ENCODE measurements around the gene GLI3.

GLI3 gene

DNA sequence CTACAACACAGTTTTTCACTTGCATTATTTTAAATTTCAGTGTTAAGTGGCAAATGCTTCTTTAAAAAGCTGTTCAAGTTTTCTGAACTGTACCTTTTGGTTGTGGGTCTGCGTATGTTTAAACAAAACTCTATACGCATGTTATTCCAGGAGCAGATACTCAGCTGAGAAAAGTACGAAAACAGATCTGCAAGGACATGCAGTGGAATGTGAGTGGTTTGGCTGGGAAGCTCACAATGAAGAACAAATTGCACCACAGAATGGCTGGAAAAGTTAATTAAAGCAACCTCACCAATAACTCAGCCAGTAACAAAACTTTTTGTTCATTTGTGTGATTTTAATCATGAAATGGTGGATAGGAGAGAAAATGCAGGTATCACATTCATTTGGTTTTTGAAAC is 17.6 kb downstream of the GLI3 start:
- TF ChIP-seq, protein P1, sequence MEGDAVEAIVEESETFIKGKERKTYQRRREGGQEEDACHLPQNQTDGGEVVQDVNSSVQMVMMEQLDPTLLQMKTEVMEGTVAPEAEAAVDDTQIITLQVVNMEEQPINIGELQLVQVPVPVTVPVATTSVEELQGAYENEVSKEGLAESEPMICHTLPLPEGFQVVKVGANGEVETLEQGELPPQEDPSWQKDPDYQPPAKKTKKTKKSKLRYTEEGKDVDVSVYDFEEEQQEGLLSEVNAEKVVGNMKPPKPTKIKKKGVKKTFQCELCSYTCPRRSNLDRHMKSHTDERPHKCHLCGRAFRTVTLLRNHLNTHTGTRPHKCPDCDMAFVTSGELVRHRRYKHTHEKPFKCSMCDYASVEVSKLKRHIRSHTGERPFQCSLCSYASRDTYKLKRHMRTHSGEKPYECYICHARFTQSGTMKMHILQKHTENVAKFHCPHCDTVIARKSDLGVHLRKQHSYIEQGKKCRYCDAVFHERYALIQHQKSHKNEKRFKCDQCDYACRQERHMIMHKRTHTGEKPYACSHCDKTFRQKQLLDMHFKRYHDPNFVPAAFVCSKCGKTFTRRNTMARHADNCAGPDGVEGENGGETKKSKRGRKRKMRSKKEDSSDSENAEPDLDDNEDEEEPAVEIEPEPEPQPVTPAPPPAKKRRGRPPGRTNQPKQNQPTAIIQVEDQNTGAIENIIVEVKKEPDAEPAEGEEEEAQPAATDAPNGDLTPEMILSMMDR (conservative IDR thresholded peaks at IDR 0.05): no peak
- no peak overlapping the region for H3K27ac ChIP-seq

DNA sequence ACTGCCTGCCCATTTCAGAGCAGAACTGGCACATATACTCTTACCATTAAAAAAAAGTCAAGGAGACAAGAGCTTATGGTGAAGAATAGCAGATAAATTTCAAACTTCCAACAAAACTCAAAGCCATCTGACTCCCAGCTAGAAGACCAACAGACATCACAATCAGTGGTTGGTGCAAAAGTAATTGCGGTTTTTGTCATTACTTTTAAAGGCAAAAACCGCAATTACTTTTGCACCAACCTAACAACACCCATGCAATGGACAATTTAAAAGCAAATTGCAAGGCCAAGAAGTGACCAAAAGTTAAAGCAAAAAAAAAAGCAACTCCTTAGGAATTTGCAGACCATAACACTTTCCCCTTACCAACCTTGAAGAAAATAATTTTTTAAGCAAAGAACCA is 18.8 kb downstream of the GLI3 start:
- no peak overlapping the region for H3K27ac ChIP-seq

DNA sequence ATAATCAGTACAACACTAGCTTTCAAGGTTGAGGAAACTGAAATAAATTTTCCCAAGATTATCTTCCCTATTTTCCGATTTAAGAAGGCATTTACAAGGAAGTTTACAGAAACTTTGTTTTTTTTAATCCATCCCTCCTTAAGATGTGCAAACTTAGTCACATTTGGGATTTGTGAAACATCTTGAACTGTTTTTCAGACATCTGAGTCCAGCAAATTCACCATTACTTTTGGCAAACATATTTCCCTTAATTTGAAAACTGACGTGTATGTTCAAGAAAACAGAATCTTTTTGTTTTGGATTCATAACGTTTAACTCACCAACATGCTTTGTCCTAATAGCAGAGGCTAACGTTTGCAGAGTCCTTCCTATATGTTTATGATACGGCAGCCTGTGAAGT is 19.5 kb downstream of the GLI3 start:
- no peak overlapping the region for H3K27ac ChIP-seq

More for the DNA sequence above, 18.8 kb downstream of the GLI3 start:
- TF ChIP-seq, protein P1 (conservative IDR thresholded peaks at IDR 0.05): no peak

DNA sequence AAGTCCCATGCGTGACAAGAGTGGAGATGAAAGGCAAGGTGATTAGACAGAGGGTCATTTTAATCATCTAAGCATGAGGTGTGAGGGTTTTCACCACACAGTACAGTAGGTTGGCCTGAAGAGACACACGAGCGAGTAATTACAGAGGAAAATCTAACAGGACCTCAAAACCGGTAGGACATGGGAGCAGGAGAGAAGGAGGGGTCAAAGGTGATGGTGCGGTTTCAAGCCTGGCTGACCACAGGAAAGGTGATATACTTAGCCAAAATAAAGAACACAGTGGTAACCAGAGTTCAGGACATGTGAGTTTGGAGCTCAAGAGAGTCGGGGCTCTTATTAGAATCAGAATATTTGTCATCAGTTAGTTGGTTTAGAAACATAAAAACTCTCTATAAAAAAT is 20.0 kb downstream of the GLI3 start:
- H3K27ac ChIP-seq: no peak overlapping the region
- TF ChIP-seq, protein P1 (conservative IDR thresholded peaks at IDR 0.05): no peak

More for the DNA sequence above, 19.5 kb downstream of the GLI3 start:
- TF ChIP-seq, protein P1 (conservative IDR thresholded peaks at IDR 0.05): no peak

DNA sequence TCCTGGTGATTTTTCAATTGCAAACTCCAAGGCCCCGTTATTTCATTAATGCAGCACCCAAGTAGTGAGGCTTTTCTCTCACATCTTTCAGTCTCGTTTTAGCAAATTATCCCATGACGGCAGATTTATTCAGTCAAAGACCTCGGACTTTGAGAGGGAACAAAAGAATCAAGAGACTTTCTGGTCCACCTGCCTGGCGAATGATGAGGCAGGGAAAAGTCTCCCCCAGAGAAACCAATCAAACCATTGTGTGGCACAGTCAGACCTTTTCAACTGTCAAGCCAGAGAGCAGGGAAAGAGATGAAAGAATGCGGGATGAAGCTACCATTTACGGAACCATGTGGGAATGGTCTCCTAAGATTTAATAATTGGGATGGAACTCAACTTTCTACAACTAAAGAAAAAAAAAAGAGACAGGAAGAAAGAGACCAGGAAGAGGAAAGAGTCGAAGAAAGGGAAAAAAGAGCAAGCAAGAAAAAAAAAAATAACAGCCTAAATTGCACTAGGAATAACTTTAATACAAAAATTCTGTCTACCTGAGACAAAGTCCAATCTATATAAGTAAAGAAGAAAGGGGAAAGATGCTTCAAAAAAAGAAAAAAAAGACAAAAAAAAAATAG is 22.8 kb downstream of the GLI3 start:
- H3K27ac ChIP-seq: no peak overlapping the region
- TF ChIP-seq, protein P1 (conservative IDR thresholded peaks at IDR 0.05): no peak

DNA sequence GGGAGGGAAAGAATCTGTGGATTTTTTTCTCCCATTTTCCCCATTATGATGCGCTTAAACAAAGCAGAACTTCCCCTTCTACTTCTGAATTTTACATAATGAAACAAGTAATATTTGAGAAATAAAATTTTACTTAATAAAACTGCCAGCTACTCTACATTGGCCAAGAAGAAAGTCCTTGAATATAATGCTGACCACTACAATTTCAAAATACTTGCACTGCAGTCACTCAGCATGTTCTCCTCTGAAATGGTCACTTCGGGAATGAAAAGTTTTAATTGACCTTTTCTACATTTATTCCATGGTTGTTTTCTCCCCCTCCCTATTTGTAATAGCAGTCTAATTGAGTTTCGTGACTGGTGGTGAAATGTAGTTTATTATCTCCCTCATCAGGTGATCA is 23.9 kb downstream of the GLI3 start:
- TF ChIP-seq, protein P1 (conservative IDR thresholded peaks at IDR 0.05): no peak
- H3K27ac ChIP-seq: no peak overlapping the region

DNA sequence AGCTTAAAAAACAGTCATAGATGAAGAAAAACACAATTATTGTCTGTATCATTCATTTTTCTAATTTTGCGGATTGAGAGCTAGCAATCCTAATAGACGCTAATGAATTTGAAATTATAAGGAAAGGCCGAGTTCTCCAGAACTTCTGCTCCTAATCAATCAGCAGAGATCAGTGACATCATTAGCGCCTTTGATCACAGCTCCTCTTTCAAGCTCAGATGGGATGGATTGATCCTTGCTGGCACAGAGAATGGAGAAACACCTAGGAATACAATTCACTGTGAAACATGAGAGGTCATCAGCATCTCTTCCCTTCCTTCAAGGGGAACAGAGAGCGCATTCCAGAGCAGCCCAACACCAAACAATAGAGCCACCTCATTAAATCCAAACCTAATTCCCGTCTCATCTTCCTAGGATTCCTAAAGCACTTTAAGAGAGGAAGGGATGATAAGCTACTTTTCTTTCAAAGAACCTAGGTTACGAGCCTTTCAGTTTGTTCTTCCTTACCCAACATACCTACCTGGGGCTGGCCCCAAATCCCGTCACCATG is 24.4 kb downstream of the GLI3 start:
- TF ChIP-seq, protein P1 (conservative IDR thresholded peaks at IDR 0.05): no peak
- H3K27ac ChIP-seq: no peak overlapping the region

All from VCaP (cell line).